Pons (tissue), 1 donor: ENCODE results near the gene NECTIN3.

Source experiments
- DNase-seq: peaks from one replicate; pipeline ENCODE4 v3.0.0-alpha.2; 2016; ENCODE audit warnings: low spot score

NECTIN3 gene

GRCh38 chr3:111084911-111085310 is 13.3 kb downstream of the NECTIN3 start:
- DNase-seq: no peak

- DNase-seq: no peak
These were observed 16.4 kb downstream of the NECTIN3 start for GRCh38 chr3:111087924-111088469.

GRCh38 chr3:111096487-111097209 is 25.0 kb downstream of the NECTIN3 start:
- no peak for DNase-seq

GRCh38 chr3:111103807-111104206 is 32.2 kb downstream of the NECTIN3 start:
- DNase-seq: no peak

- DNase-seq: no peak
These were observed 35.5 kb downstream of the NECTIN3 start for GRCh38 chr3:111106993-111107661.

GRCh38 chr3:111107662-111108035 is 36.0 kb downstream of the NECTIN3 start:
- no peak for DNase-seq

- DNase-seq: no peak
These were observed 41.3 kb downstream of the NECTIN3 start for GRCh38 chr3:111112913-111113312.

DNA sequence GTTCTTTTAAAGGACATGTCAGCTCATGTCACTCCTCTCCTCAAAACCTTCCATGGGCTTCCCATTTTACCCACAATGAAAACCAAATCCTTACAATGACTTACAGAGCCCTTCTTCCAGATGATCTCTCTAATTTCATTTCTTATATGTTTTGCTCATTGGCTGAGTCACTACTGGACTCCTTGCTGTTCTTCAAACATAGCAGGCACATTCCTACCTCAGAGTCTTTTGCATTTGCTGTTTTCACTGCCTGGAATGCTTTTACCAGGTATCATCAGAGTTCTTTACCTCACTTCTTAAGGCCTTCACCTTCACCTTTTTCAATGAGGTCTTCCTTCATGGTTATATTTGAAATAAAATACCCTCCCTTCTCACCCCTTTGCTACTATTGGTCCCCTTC is 57.3 kb downstream of the NECTIN3 start:
- DNase-seq: no peak

- no peak for DNase-seq
These were observed 59.2 kb downstream of the NECTIN3 start for GRCh38 chr3:111130827-111131226.

- DNase-seq: no peak
These were observed 62.7 kb downstream of the NECTIN3 start for GRCh38 chr3:111134302-111134701.

DNA sequence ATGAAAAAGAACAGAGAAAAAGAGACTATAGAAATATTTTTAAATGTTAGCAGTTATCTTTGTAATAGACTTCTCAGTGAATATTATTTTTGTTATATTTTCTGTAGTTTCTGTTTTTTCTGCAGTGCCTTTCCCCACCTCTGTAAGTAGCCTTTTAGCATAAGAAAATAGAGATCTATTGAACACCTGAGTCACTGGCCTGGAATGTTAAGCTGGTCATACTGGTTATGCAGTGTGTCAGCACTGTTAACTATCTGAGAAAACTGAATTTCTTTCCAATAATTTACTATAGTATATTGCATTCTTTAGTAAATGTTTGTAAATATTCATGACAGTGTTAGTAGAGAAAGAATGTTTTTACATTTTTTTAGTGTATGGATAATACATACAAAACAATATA is 79.8 kb downstream of the NECTIN3 start:
- DNase-seq: no peak

GRCh38 chr3:111152496-111152895 is 80.9 kb downstream of the NECTIN3 start:
- no peak for DNase-seq

DNA sequence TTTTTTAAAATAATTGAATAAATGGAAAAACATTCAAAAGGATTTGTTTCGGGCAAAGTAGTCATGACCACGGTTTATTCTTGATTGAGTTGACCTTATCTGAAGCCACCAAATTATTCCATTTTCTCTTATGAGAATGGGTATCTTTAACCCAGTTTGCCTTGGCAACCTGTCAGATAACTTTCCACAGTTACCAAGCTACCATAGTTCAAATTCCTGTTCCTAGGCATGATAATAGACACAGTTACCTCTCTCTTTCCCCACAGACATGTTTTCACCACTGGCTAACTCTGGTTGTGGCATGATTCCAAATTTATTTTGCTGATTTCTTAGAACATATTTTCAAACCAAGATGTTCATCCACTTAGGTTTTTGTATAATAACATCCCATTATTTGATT is 84.9 kb downstream of the NECTIN3 start:
- DNase-seq: no peak

GRCh38 chr3:111159391-111159790 is 87.8 kb downstream of the NECTIN3 start:
- DNase-seq: no peak

DNA sequence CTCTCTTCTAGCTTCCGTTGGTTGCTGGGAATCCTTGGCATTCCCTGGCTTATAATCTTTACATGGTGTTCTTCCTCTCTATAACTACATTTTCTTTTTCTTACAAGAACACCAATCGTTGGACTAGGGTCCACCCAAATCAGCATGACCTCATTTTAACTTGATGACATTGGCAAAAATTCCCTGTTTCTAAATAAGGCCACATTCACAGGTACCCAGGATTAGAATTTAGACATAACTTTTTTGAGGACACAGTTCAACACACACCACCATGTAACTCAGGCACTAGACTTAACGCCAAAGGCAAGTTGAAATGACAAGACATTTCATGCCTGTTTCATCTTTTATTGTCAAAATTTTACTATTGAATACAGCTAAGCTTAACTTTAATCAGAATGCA is 93.0 kb downstream of the NECTIN3 start:
- no peak for DNase-seq

DNA sequence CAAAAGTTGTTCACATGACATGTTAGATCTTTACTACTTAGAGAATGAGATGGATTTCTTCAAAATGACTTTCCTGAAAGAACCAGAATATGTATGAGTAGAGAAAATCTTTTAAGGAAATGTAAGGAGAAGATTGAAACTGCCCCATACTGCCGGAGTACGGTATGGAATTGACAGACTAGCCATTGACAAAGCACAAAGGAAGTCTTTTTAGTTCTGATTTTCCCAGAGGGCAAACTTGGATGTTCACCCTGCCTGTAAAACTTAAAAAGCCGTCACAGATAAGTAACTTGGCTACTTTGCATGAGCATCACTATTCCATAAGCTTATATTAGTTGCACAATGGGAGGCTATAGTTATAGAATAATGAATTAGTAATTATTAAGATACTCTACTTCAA is 93.8 kb downstream of the NECTIN3 start:
- DNase-seq: no peak

- no peak for DNase-seq
These were observed 101.8 kb downstream of the NECTIN3 start for GRCh38 chr3:111173328-111173900.

GRCh38 chr3:111173906-111174305 is 102.3 kb downstream of the NECTIN3 start:
- DNase-seq: no peak

- DNase-seq: no peak
These were observed 118.9 kb downstream of the NECTIN3 start for GRCh38 chr3:111190518-111190917.

- no peak for DNase-seq
These were observed 121.9 kb downstream of the NECTIN3 start for GRCh38 chr3:111193472-111193871.

GRCh38 chr3:111194048-111194447 is 122.4 kb downstream of the NECTIN3 start:
- peak; percentile 27 for DNase-seq

GRCh38 chr3:111197485-111197884 is 125.9 kb downstream of the NECTIN3 start:
- no peak for DNase-seq

GRCh38 chr3:111200027-111200426 is 128.4 kb downstream of the NECTIN3 start:
- DNase-seq: no peak
